GM10266 (cell line): Measurements from ENCODE around the gene RNF114.

Experiments
- DNase-seq: peaks from one replicate; pipeline ENCODE4 v3.0.0; 2012; ENCODE audit errors: extremely low spot score
- TF ChIP-seq, protein P1 (sequence below): IDR thresholded peaks from 2 replicates; pipeline ENCODE4 v1.5.1; 2012; ENCODE audit warnings: mild to moderate bottlenecking, low read depth; ENCODE audit not compliant: control insufficient read depth, insufficient read depth; ENCODE audit errors: missing control alignments

RNF114 gene

DNA sequence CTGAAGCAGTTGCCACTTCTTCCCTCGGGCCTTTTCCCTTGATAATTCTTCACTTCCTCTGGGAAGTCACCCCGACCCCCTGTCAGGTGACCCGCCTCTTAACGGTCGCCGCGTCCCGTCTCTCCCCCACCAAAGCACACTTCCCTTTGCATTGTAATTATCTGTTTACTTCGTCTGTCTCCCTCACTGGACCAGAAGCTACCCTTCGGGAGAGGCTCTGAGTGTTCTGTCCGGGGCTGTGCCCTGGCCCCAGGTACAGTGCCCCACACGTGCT lies 45.8 kb downstream of the RNF114 start:
- TF ChIP-seq, protein P1, sequence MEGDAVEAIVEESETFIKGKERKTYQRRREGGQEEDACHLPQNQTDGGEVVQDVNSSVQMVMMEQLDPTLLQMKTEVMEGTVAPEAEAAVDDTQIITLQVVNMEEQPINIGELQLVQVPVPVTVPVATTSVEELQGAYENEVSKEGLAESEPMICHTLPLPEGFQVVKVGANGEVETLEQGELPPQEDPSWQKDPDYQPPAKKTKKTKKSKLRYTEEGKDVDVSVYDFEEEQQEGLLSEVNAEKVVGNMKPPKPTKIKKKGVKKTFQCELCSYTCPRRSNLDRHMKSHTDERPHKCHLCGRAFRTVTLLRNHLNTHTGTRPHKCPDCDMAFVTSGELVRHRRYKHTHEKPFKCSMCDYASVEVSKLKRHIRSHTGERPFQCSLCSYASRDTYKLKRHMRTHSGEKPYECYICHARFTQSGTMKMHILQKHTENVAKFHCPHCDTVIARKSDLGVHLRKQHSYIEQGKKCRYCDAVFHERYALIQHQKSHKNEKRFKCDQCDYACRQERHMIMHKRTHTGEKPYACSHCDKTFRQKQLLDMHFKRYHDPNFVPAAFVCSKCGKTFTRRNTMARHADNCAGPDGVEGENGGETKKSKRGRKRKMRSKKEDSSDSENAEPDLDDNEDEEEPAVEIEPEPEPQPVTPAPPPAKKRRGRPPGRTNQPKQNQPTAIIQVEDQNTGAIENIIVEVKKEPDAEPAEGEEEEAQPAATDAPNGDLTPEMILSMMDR, result no peak
- DNase-seq, result peak; percentile 27

DNA sequence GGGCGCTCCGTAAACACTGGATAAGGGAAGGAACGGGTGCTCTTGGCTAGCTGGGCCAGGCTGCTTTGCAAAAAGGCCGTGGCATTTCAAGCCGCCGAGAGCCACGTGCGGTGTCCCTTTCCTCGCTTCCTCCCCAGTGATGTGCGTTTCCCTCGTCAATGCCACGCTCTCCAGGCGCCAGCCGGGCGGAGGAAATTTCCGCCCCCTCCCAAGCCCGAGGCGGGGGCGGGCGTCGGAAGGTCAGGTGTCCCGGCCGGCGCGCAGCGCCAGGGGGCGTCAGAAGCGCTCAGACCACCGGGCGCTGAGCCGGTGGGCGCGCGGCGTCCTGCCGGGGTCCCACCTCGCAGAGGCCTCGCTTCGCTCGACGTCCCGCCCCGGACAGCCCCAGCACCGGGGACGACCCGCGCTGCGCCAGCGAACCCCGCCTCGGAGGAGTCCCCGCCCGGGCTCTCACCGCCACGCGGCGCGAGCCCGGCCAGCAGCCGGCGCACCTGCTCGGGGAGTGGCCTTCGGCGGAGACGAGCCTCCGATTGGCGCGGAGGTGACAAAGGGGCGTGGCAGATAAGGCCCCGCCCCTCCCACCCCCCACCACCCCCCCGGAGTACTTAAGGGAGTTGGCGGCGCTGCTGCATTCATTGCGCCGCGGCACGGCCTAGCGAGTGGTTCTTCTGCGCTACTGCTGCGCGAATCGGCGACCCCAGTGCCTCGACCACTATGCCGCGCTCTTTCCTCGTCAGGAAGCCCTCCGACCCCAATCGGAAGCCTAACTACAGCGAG lies 46.3 kb downstream of the RNF114 start, which contains the start of gene SNAI1:
Gene SNAI1, plus strand, starts transcription at position 635 of the 777 bp plus-strand sequence. Its CDS starts 80 bp downstream, at position 715.
- peak; percentile 97 for DNase-seq
- TF ChIP-seq, protein P1, result peak; percentile 58

DNA sequence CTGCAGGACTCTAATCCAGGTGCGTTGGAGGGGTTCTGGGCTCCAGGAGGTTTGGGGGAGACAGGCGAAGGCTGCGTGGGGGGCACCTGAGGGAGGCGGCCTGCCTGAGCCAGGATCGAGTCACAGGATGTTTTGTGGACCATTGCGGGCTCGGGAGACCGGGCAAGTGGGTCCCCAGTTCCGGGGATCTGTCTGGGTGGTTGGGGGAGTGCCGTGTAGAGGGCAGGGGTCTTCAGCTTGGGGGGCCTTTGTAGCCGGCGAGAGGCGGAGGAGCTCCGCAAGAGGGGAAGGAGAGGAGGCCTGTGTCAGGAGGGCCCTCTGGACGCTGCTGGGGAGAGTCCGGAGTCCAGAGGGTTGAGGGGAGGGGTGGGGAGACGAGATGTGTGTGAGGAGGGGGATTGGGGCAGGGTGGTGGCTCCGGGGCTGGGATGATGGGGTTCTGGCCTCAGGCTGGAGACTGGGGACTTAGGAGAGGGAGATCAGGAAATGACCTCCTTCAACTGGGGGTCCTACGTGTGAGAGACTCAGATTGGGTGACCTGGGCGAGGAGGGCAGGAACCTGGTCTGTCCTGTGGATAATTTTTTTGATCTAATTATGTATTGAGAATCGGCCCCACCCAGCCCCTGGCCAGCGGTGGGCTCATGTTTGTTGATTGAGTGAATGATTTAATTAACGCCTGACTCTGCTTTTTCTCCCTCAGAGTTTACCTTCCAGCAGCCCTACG lies 47.1 kb downstream of the RNF114 start:
- TF ChIP-seq, protein P1, result no peak

DNA sequence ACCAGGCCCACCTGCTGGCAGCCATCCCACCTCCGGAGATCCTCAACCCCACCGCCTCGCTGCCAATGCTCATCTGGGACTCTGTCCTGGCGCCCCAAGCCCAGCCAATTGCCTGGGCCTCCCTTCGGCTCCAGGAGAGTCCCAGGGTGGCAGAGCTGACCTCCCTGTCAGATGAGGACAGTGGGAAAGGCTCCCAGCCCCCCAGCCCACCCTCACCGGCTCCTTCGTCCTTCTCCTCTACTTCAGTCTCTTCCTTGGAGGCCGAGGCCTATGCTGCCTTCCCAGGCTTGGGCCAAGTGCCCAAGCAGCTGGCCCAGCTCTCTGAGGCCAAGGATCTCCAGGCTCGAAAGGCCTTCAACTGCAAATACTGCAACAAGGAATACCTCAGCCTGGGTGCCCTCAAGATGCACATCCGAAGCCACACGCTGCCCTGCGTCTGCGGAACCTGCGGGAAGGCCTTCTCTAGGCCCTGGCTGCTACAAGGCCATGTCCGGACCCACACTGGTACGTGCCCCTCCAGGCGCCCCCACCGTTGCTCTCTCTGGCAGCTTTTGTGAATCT lies 47.7 kb downstream of the RNF114 start:
- TF ChIP-seq, protein P1, result no peak

More for the DNA sequence above, 47.1 kb downstream of the RNF114 start:
- no peak for DNase-seq

DNA sequence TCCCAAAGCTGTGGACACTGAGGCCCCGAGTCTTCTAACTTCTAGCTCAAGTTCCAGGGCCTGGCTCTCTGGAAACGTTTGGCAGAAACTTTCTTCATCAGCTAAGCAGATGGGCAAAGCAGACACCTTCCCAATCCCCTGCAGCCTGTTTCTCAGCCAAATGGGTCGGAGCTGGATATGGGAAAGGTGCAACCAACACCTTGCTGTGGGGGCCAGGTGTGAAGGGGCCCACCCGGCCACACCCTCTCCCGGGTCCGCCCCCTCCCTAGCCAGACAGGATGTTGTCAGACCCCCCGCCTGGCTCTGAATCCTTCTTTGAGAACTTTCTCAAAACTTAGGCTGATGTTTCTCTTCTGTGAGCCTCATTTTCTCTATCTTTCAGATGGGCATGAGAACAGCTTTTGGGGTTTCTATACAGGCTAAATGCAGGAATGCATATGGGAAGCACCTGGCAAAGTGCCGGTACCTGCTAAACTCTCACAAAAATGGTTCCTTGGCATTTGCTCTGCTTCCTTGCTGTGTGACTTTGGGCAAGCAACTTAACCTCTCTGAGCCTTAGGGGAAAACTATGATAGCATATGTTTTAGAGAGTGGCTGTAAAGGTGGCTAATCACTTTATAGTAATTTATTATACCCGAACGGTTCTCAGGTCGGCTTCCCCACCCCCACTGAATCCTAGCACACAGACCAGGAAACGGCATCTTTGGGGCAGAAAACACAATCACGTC lies 48.4 kb downstream of the RNF114 start:
- no peak for DNase-seq
- TF ChIP-seq, protein P1, result no peak

More for the DNA sequence above, 47.7 kb downstream of the RNF114 start:
- no peak for DNase-seq

DNA sequence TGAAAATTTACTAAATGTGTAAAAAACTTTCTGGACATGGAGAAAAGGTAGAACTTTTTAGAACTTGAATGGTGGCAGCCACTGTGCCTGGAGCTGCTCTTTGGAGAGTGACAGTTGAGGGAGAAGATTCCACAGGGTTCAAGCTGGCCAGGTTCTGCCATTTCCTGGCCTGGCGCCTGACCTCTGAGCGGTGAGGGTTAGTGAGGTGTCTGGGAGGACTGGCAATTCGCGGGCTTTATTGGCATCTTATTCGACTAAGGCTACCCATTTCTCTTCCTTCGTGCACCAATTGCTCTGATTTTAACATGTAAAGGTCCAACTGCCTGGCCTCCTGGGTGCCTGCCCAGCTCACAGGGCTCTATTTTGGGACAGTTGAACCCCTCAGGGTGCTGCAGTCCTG lies 49.0 kb downstream of the RNF114 start:
- no peak for DNase-seq
- TF ChIP-seq, protein P1, result no peak
